ENCODE measurements around the gene ABCG5. TPM values are rescaled to one million over a fixed set of nuclear protein-coding genes. Genes with fewer than 3 reads are reported as not detected.

Gene ABCG5
- total RNA-seq, 1 donor: not detected

DNA sequence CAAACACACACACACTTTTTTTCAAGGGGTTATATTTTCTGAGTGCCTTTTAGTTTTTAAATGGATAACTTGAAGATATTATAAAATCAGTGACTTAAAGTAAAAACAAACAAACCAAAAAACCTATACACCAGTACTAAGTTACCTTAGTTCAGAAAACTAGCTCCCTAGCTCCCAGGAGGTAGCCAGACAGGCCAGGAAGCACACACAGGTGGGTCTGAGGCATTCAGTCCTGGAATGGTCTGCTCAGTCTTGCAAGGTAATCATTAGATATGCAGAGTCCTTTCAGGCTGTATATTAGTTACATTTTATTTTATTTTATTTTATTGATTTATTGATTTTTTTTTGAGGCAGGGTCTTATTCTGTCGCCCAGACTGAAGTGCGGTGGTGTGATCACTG, 75.5 kb downstream of the ABCG5 start:
- H3K4me1 ChIP-seq (ENCODE audit: insufficient read depth, low read length): peaks cover 13% of the 10 kb centered on the region
- no peaks in the 10 kb centered on the region for H3K79me2 ChIP-seq (ENCODE audit: insufficient read depth, low read length)
- no peaks in the 10 kb centered on the region for H4K20me1 ChIP-seq (ENCODE audit: insufficient read depth, low read length)
- peaks cover 3% of the 10 kb centered on the region for H3K36me3 ChIP-seq (ENCODE audit: insufficient read depth, low read length)
- no peaks in the 10 kb centered on the region for H3K9me3 ChIP-seq (ENCODE audit: low read depth, low read length)
- no peak overlapping the region for H3K4me2 ChIP-seq (ENCODE audit: insufficient read depth, low read length)
- no peak overlapping the region for H3K27ac ChIP-seq (ENCODE audit: low read depth, low read length)
- H2AFZ ChIP-seq (ENCODE audit: low read length): no peak overlapping the region
- DNase-seq (ENCODE audit: insufficient read length, low spot score, missing footprints): no peak
- H3K4me3 ChIP-seq (ENCODE audit: insufficient read depth, low read length): no peak overlapping the region
- TF ChIP-seq, protein P1, sequence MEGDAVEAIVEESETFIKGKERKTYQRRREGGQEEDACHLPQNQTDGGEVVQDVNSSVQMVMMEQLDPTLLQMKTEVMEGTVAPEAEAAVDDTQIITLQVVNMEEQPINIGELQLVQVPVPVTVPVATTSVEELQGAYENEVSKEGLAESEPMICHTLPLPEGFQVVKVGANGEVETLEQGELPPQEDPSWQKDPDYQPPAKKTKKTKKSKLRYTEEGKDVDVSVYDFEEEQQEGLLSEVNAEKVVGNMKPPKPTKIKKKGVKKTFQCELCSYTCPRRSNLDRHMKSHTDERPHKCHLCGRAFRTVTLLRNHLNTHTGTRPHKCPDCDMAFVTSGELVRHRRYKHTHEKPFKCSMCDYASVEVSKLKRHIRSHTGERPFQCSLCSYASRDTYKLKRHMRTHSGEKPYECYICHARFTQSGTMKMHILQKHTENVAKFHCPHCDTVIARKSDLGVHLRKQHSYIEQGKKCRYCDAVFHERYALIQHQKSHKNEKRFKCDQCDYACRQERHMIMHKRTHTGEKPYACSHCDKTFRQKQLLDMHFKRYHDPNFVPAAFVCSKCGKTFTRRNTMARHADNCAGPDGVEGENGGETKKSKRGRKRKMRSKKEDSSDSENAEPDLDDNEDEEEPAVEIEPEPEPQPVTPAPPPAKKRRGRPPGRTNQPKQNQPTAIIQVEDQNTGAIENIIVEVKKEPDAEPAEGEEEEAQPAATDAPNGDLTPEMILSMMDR (IDR thresholded peaks at IDR 0.05; ENCODE audit: extremely low read depth, low read depth, low read length): no peak
- no peaks in the 10 kb centered on the region for H3K27me3 ChIP-seq (ENCODE audit: insufficient read depth, low read length)

Small RNA genes within 50 kb of the gene (small RNA-seq; reads per million reads assigned to genes)
- not detected for gene RN7SKP66

Other genes with a start within 250 kb of the ABCG5 start
- gene THADA, start 242.8 kb downstream of the ABCG5 start, total RNA-seq: 38.0 and 39.4 TPM in 2 replicates
- gene PLEKHH2, start 201.6 kb downstream of the ABCG5 start, total RNA-seq: 18.8 and 19.2 TPM in 2 replicates
- gene C1GALT1C1L, start 162.4 kb downstream of the ABCG5 start, total RNA-seq: 0.72 and 1.2 TPM in 2 replicates
- gene DYNC2LI1, start 64.8 kb downstream of the ABCG5 start, total RNA-seq: 26.8 and 29.2 TPM in 2 replicates
- not detected in 2 replicates for gene ABCG8, start 132 bp upstream of the ABCG5 start, total RNA-seq
- gene LRPPRC, start 157.2 kb upstream of the ABCG5 start, total RNA-seq: 57.2 and 58.6 TPM in 2 replicates

All from osteoblast (primary cell).